ENCODE data around the gene AATF.

Gene AATF

DNA sequence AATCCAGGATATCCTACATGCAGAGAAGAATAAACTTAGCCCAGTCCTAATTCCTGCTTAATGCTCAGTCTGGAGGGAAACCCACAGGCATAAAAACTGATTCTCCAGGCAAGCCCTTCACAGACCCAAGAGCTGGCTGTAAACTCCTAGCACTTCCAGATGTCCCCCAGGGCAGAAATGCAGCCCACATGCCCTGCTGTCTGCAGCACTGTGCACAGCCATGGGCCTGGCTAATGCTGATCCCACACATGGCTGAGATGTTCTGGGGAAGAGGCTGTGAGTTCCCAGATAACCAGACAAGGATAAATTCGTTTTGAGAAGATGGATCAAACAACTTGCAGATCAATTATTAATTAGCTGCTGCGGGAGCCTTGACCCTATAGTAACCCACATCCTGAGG, 148.4 kb downstream of the AATF start:
- H3K27ac ChIP-seq, result no peak overlapping the region
- TF ChIP-seq, protein P1, sequence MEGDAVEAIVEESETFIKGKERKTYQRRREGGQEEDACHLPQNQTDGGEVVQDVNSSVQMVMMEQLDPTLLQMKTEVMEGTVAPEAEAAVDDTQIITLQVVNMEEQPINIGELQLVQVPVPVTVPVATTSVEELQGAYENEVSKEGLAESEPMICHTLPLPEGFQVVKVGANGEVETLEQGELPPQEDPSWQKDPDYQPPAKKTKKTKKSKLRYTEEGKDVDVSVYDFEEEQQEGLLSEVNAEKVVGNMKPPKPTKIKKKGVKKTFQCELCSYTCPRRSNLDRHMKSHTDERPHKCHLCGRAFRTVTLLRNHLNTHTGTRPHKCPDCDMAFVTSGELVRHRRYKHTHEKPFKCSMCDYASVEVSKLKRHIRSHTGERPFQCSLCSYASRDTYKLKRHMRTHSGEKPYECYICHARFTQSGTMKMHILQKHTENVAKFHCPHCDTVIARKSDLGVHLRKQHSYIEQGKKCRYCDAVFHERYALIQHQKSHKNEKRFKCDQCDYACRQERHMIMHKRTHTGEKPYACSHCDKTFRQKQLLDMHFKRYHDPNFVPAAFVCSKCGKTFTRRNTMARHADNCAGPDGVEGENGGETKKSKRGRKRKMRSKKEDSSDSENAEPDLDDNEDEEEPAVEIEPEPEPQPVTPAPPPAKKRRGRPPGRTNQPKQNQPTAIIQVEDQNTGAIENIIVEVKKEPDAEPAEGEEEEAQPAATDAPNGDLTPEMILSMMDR (conservative IDR thresholded peaks at IDR 0.05), result no peak
- TF ChIP-seq ZFX (IDR thresholded peaks at IDR 0.05), result no peak

DNA sequence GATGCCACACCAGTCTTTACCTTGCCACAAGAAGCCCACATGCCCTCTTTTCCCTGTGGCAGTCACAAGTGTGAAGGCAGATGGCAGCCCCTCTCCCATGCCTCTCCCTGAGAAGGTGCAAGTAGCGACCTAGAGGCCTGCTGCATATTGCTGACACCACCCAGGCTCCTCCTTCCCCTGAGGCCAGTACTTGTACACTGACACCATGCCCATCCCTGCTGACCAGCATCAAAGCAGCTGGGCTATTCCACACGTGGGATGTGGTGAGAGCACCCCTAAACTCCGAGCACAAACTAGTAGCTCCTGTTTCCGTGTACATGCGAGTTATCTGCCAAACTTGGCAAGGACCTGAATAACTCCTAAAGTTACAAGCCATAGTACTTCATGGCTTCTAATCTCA, 149.4 kb downstream of the AATF start:
- H3K27ac ChIP-seq, result no peak overlapping the region
- no peak for TF ChIP-seq ZFX (IDR thresholded peaks at IDR 0.05)
- TF ChIP-seq, protein P1 (conservative IDR thresholded peaks at IDR 0.05), result no peak

DNA sequence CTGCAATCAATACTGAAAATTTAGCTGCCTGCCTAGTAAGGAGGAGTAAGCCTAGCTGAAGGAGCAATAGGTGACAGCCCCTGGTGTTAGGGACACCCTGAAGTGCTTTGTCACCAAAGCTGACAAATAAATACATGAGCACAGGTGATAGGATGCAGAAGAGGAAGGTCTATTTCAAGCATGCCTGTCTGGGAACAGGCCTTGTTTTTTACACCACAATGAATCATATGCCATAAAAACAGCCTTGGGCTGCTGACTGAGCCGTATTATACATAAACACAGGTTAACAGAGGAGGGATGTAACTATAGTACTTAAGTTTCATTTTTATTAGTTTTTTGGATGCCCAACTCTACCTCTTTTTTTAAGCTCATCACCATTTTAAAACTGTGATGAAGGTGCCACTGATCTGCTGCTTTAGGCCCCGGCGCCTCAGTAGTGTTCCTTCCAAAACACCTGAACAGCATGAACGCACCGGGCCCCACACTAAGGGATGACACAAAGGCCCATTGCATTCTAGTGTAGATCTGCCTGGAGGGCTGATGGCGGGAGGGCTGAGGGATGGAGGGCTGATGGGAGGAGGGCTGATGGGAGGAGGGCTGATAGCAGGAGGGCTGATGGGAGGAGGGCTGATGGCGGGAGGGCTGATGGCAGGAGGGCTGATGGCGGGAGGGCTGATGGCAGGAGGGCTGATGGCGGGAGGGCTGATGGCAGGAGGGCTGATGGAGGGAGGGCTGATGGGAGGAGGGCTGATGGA, 150.3 kb downstream of the AATF start:
- H3K27ac ChIP-seq, result no peak overlapping the region
- TF ChIP-seq, protein P1 (conservative IDR thresholded peaks at IDR 0.05), result no peak
- no peak for TF ChIP-seq ZFX (IDR thresholded peaks at IDR 0.05)

DNA sequence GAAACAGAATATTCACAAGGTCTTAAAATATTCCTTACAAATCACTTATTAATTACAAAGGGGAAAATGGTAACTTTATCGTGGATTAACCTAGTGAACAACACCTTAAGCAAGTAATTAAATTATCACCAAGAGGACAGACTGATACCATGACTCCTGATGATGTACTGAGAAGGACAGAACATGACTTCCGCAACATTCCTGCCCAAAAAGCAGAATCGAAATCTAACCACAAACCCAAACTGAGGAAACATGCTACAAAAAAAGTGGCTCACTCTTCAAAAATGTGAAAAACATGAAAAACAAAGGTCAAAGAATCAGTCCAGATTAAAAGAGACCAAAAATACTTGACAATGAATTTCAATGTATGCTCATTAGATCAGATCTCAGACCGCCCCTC, 151.5 kb downstream of the AATF start:
- H3K27ac ChIP-seq, result no peak overlapping the region
- TF ChIP-seq, protein P1 (conservative IDR thresholded peaks at IDR 0.05), result no peak
- TF ChIP-seq ZFX (IDR thresholded peaks at IDR 0.05), result no peak

DNA sequence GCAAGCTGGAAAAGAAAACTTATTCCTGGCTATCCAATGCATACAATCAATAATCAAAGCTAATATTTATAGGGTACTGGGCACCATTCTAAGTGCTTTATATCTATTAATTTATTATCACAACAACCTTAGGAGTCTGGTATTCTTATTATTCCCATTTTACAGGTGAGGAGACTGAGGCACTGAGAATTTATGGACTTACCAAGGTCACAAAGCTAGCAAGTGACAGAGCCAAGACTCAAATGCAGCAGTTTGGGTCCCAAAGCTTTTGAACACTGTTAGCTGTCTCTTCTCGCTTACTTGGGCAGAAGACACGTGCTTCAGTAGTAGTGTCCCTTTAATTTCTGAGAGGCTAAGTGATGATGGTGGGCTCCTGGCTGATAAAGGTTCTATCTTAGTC, 152.6 kb downstream of the AATF start:
- no peak overlapping the region for H3K27ac ChIP-seq
- TF ChIP-seq, protein P1 (conservative IDR thresholded peaks at IDR 0.05), result no peak
- no peak for TF ChIP-seq ZFX (IDR thresholded peaks at IDR 0.05)

DNA sequence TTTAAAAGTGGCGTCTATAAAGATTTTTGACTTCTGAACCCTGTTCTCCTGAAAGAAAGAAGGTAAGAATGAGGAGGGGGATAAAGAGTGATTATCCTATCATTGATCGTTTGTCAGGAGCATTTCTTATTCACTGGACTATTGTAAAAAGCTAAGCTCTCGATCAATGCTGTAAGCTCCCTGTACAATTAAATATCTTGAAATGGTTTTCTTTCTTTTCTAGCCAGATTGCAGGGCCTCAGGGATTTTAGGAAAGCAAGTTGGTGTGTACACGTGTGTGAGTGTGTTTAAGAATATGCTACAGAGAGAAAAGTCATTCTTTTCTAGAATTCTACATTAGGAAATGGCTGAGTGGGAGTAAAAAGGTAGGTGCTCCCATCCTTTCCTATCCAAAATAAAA, 154.5 kb downstream of the AATF start:
- no peak overlapping the region for H3K27ac ChIP-seq
- TF ChIP-seq, protein P1 (conservative IDR thresholded peaks at IDR 0.05), result no peak
- no peak for TF ChIP-seq ZFX (IDR thresholded peaks at IDR 0.05)

DNA sequence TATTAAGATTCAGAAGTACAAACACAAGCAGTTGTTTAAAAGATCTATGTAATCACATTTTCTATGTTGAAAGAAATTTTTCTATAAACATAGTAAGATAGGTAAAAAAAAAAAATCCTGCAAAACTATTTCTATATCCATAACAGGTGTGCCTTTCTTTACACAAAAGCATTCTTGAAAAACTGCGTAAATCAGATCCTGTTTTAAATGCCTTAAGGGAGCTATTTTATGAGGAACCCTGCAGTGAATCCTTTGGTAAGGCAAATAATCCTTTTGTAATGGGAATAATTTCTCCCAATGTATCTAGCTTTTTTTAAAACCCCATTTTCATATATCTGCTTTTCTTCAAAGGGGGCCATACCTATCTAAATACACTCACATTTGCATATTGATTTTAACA, 157.3 kb downstream of the AATF start:
- no peak overlapping the region for H3K27ac ChIP-seq
- TF ChIP-seq, protein P1 (conservative IDR thresholded peaks at IDR 0.05), result no peak
- TF ChIP-seq ZFX (IDR thresholded peaks at IDR 0.05), result no peak

Data from C4-2B (cell line).